GM12864 (cell line): ENCODE data around the gene RANBP3.
"Not testable (repeated sequence)": the region's sequence is repeated elsewhere in the genome, so short reads cannot be mapped to it uniquely, and the experiment has no call there.

ENCODE experiments used
- DNase-seq: peaks from one replicate; pipeline ENCODE4 v3.0.0-alpha.2; 2011; ENCODE audit warnings: low read depth
- H3K4me3 ChIP-seq: 2 replicates; pipeline ENCODE4 v1.5.1; 2011; ENCODE audit warnings: mild to moderate bottlenecking, low read depth, low read length, control low read depth
- TF ChIP-seq, protein P1 (sequence below): IDR thresholded peaks from 2 replicates; pipeline ENCODE4 v1.5.1; 2011; ENCODE audit warnings: low read depth, mild to moderate bottlenecking, moderate library complexity, low read length, control low read depth, inconsistent platforms; ENCODE audit errors: missing control alignments

Gene RANBP3

DNA sequence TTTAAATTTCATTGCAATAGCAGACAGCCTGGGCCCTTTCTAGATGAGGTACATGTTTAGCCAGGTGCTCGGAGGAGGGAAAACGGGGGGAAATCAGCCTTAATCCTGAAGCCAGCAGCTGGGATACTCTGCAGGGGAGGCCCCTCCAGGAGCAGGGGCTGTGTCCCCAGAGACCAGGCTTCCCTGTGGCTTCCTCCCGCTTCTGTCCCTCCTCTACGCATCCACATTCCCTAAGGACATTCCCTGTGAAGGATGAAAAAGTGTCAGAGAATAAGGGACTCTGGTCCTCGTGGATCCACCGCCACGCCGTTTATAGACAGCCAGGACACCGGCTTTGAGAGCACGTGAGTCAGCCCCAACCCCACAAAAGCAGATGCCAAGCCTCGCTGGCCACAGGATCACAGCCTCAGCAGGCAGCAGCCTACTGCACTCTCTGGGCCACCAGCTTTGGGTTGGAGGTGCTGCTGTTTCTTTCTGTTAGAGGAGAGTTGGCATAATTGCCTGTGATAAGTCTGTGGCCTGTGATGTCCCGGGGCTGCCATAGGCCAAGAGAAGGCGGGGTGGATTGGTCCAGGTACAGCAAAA, 36.7 kb upstream of the RANBP3 start:
- no peak overlapping the region for H3K4me3 ChIP-seq
- DNase-seq = no peak
- TF ChIP-seq, protein P1, sequence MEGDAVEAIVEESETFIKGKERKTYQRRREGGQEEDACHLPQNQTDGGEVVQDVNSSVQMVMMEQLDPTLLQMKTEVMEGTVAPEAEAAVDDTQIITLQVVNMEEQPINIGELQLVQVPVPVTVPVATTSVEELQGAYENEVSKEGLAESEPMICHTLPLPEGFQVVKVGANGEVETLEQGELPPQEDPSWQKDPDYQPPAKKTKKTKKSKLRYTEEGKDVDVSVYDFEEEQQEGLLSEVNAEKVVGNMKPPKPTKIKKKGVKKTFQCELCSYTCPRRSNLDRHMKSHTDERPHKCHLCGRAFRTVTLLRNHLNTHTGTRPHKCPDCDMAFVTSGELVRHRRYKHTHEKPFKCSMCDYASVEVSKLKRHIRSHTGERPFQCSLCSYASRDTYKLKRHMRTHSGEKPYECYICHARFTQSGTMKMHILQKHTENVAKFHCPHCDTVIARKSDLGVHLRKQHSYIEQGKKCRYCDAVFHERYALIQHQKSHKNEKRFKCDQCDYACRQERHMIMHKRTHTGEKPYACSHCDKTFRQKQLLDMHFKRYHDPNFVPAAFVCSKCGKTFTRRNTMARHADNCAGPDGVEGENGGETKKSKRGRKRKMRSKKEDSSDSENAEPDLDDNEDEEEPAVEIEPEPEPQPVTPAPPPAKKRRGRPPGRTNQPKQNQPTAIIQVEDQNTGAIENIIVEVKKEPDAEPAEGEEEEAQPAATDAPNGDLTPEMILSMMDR = no peak

- TF ChIP-seq, protein P1 = no peak
- no peak for DNase-seq
Observed at GRCh38 chr19:6012426-6013170, 34.7 kb upstream of the RANBP3 start.

GRCh38 chr19:6011794-6012193, 33.9 kb upstream of the RANBP3 start:
- TF ChIP-seq, protein P1 = no peak
- no peak for DNase-seq
- H3K4me3 ChIP-seq = no peak overlapping the region

More at GRCh38 chr19:6012426-6013170, 34.7 kb upstream of the RANBP3 start:
- H3K4me3 ChIP-seq = no peak overlapping the region

DNA sequence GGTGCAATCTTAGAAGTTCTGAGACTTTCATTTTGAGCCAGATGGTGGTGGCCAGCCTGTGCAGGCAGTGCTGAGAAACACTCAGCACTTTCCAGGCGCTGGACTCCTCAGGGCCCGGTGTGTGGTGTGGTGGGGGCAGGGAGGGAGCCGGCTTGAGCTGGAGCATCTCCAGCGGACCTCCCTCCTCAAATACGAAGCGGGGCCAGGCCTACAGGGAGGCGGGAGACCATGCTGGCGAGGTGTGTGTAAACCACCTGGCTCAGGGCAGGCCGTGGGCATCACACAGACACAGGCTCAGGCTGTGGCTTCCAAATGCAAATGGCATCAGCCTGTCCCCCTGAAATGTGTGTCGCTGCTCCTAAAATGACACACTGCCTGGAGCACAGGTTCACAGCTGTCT, 33.3 kb upstream of the RANBP3 start:
- DNase-seq = no peak
- TF ChIP-seq, protein P1 = no peak
- no peak overlapping the region for H3K4me3 ChIP-seq

GRCh38 chr19:6010107-6010506, 32.2 kb upstream of the RANBP3 start:
- DNase-seq = no peak
- no peak overlapping the region for H3K4me3 ChIP-seq
- TF ChIP-seq, protein P1 = no peak

GRCh38 chr19:6007866-6008265, 29.9 kb upstream of the RANBP3 start:
- H3K4me3 ChIP-seq = no peak overlapping the region
- DNase-seq = no peak
- TF ChIP-seq, protein P1 = no peak

DNA sequence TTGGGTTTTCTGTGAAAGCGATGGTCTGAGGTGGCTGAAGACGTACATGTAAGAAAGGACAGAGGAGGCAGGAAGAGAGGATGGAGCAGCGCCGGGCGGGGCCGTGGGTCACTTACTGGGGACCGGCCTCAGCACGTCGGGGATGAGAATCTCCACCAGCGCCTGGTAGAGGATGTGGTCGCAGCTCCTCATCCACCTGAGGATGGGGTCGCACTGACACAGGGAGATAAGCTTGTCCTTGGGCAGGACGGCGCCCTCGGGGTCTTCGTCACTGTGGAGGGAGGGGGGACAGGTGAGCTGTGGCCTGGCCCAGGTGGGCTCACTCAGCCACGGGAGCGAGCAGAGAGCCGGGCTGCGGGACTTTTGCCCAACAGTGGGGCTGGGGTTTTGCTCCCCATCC, 29.0 kb upstream of the RANBP3 start:
- no peak for DNase-seq
- TF ChIP-seq, protein P1 = no peak
- no peak overlapping the region for H3K4me3 ChIP-seq

- H3K4me3 ChIP-seq, DNase-seq: not testable (repeated sequence)
Observed at GRCh38 chr19:6006070-6006446, 28.1 kb upstream of the RANBP3 start.
